Right lobe of liver (tissue), 6 donors: Measurements from ENCODE around the gene LRRC1. TPM values are rescaled to one million over a fixed set of nuclear protein-coding genes. Genes with fewer than 3 reads are reported as not detected.

Source experiments
- ATAC-seq, 4 donors: fragments of 200-7000 bp; cut with Tn5 transposase; one replicate each; pipeline ENCODE4 v1.9.1; 2020; ENCODE audit warnings: mild to moderate bottlenecking in 4 of 4, moderate library complexity in 4 of 4
- DNase-seq, 3 donors: peaks; one replicate each; pipeline ENCODE4 v3.0.0-alpha.2; 2020
- H3K27ac ChIP-seq, 3 donors: fragments of 200-600 bp; one replicate each; pipeline ENCODE4 v1.8.0; 2022
- H3K27me3 ChIP-seq, 2 donors: fragments of 200-600 bp; one replicate each; pipeline ENCODE4 v1.8.0; 2022
- H3K36me3 ChIP-seq, 4 donors: fragments of 200-600 bp; sonication (generic) in 1 of 4; one replicate each; pipeline versions ENCODE4 v1.5.1 to v1.8.0; 2017 to 2022; ENCODE audit warnings: control low read depth in 1 of 4
- H3K4me1 ChIP-seq, 4 donors: fragments of 200-600 bp; sonication (generic) in 1 of 4; one replicate each; pipeline versions ENCODE4 v1.5.1 to v1.8.0; 2017 to 2022; ENCODE audit warnings: control low read depth in 1 of 4
- H3K4me3 ChIP-seq, 3 donors: fragments of 200-600 bp; one replicate each; pipeline ENCODE4 v1.8.0; 2022
- H3K9me3 ChIP-seq, 4 donors: fragments of 200-600 bp; sonication (generic) in 1 of 4; one replicate each; pipeline versions ENCODE4 v1.5.1 to v1.8.0; 2017 to 2022; ENCODE audit warnings: control low read depth in 1 of 4
- CTCF ChIP-seq, 4 donors: fragments of 200-600 bp in 3 of 4; fragments of 450-650 bp in 1 of 4; IDR thresholded peaks; one replicate each; pipeline versions ENCODE4 v1.5.1 to v1.8.0; 2016 to 2022; ENCODE audit warnings: antibody characterized with exemption in 4 of 4, mild to moderate bottlenecking in 2 of 4
- POLR2A ChIP-seq: fragments of 450-650 bp; IDR thresholded peaks from one replicate; pipeline ENCODE4 v1.6.1; 2017; ENCODE audit warnings: antibody characterized with exemption, mild to moderate bottlenecking
- WGBS: methylation state at CpG from one replicate; pipeline ENCODE4 v1.1.6; 2018; ENCODE audit warnings: low coverage, low lambda C conversion rate; ENCODE audit not compliant: insufficient coverage; ENCODE audit errors: missing lambda C conversion rate; 5-methylcytosine and 5-hydroxymethylcytosine counted together
- intact Hi-C, 2 donors: fragments of 100-400 bp; cut with DNase I; formaldehyde crosslinking; loops; one replicate each; pipeline versions ENCODE4 v1.11.2 to v1.14.1; 2022
- total RNA-seq, 6 experiments: library from RNA; depleted of rRNA in 2 of 6; stranded (reverse); fragments of >200 nt in 2 of 6; fragmentation: NEBNext Ultra II Directional in 3 of 6; extraction: Animal tissue kit (Norgen Biotek cat#: 25700) in 3 of 6; gene quantifications; one replicate each; pipeline versions ENCODE4 v1.1.0 to v1.2.4, GENCODE V29; 2016 to 2023
- donor health status: DM: no; HTN: yes; CAD: no.
- donor health status: DM: no; HTN: no; CAD: no.
- donor health status: DM: no; HTN: no; CAD: no.
- donor health status: DM: no; HTN: yes; CAD: no.
- donor health status: DM: no; HTN: yes; CAD: no.

LRRC1 gene
- total RNA-seq, 6 experiments from 2014 or later = 0.46 to 3.2 (median 1.4) TPM

GRCh38 chr6:53939830-53940229 is 145.0 kb downstream of the LRRC1 start:
- ATAC-seq = no peak
- Histone ChIP-seq H3K27ac (no peak overlapping the region), H3K9me3 (no peaks in the 10 kb centered on the region), H3K27me3 (no peaks in the 10 kb centered on the region), H3K4me1 (no peaks in the 10 kb centered on the region), H3K36me3 (no peaks in the 10 kb centered on the region), H3K4me3 (no peak overlapping the region)
- intact Hi-C loops = no loop called here
- 69% methylated on average over 2 of the region's 3 CpGs for WGBS
- no peak for DNase-seq
- TF ChIP-seq POLR2A = no peak
- TF ChIP-seq CTCF (IDR thresholded peaks at IDR 0.05) = no peak

- H3K4me1 ChIP-seq = no peaks in the 10 kb centered on the region
- no peak overlapping the region for H3K4me3 ChIP-seq
- H3K36me3 ChIP-seq = no peaks in the 10 kb centered on the region
- DNase-seq = no peak
- no peaks in the 10 kb centered on the region for H3K27me3 ChIP-seq
- TF ChIP-seq POLR2A = no peak
- TF ChIP-seq CTCF (IDR thresholded peaks at IDR 0.05) = no peak
- intact Hi-C loops = no loop called here
- peak in 3 of 4 donors; percentile 38 to 59 (median 50) for ATAC-seq
- no peaks in the 10 kb centered on the region for H3K9me3 ChIP-seq
- no peak overlapping the region for H3K27ac ChIP-seq
- WGBS = 42% methylated on average over 2 of the region's 2 CpGs
These were observed 148.6 kb downstream of the LRRC1 start for GRCh38 chr6:53943395-53943794.

- Histone ChIP-seq H3K27ac (no peak overlapping the region), H3K9me3 (no peaks in the 10 kb centered on the region), H3K27me3 (no peaks in the 10 kb centered on the region), H3K36me3 (no peaks in the 10 kb centered on the region), H3K4me3 (no peak overlapping the region), H3K4me1 (no peaks in the 10 kb centered on the region)
- TF ChIP-seq POLR2A = no peak
- no peak for TF ChIP-seq CTCF (IDR thresholded peaks at IDR 0.05)
- ATAC-seq (no peak), DNase-seq (no peak)
- WGBS = 38% methylated on average over 4 of the region's 4 CpGs
- intact Hi-C loops = no loop called here
These were observed 149.3 kb downstream of the LRRC1 start for GRCh38 chr6:53944091-53944490.

- Histone ChIP-seq H3K27ac (no peak overlapping the region), H3K4me1 (no peaks in the 10 kb centered on the region), H3K36me3 (no peaks in the 10 kb centered on the region), H3K4me3 (no peak overlapping the region), H3K9me3 (no peaks in the 10 kb centered on the region), H3K27me3 (no peaks in the 10 kb centered on the region)
- 79% methylated on average over 4 of the region's 5 CpGs for WGBS
- no peak for ATAC-seq
- intact Hi-C loops = no loop called here
- no peak for DNase-seq
- TF ChIP-seq CTCF (IDR thresholded peaks at IDR 0.05) (no peak), POLR2A (no peak)
These were observed 149.7 kb downstream of the LRRC1 start for GRCh38 chr6:53944543-53944942.
